ENCODE results near the gene MYLK4.
A peak's percentile ranks its signal among the peaks of the same experiment; 100 is the strongest.

Gene MYLK4

DNA sequence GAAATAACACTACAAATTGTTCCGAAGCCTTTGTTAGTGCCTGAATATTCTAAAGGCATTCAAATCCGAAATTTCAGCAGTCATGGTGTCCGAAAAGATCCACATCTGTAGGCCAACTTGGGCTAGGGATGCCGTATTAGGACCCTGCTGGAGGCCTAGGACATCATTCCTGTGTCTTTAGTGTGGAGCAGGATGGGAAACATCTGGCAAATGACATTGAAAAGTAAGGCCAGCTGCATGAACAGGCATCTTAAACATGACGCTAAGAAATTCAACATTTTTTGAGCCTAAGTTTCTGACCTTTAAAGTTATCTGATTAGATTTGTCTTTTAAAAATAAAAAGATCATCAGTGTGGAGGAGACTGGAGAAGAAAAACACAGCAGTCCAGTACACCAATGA is 91.3 kb downstream of the MYLK4 start:
- Histone ChIP-seq H4K20me1 (ENCODE audit: insufficient read depth, low read length, poor library complexity, severe bottlenecking) (no peaks in the 10 kb centered on the region), H3K4me3 (ENCODE audit: low read length, poor library complexity, severe bottlenecking) (no peak overlapping the region), H3K9ac (ENCODE audit: low read depth, low read length, poor library complexity, severe bottlenecking) (no peak overlapping the region), H3K9me3 (ENCODE audit: insufficient read depth, low read depth, low read length) (no peaks in the 10 kb centered on the region), H3F3A (ENCODE audit: low read depth) (no peaks in the 10 kb centered on the region), H3K79me2 (ENCODE audit: insufficient read depth, low read length) (no peaks in the 10 kb centered on the region), H3K4me1 (ENCODE audit: insufficient read depth, low read length, poor library complexity, severe bottlenecking) (peaks cover 6% of the 10 kb centered on the region), H3K4me2 (ENCODE audit: low read depth, low read length, poor library complexity, severe bottlenecking) (no peak overlapping the region), H3K36me3 (ENCODE audit: insufficient read depth, low read length) (no peaks in the 10 kb centered on the region), H3K9me2 (replicated peaks; ENCODE audit: low read depth, low read length) (no peaks in the 10 kb centered on the region), H3K27me3 (ENCODE audit: insufficient read depth, low read length, poor library complexity, severe bottlenecking) (no peaks in the 10 kb centered on the region), H2AFZ (ENCODE audit: low read length) (no peak overlapping the region)
- TF ChIP-seq, protein P1, sequence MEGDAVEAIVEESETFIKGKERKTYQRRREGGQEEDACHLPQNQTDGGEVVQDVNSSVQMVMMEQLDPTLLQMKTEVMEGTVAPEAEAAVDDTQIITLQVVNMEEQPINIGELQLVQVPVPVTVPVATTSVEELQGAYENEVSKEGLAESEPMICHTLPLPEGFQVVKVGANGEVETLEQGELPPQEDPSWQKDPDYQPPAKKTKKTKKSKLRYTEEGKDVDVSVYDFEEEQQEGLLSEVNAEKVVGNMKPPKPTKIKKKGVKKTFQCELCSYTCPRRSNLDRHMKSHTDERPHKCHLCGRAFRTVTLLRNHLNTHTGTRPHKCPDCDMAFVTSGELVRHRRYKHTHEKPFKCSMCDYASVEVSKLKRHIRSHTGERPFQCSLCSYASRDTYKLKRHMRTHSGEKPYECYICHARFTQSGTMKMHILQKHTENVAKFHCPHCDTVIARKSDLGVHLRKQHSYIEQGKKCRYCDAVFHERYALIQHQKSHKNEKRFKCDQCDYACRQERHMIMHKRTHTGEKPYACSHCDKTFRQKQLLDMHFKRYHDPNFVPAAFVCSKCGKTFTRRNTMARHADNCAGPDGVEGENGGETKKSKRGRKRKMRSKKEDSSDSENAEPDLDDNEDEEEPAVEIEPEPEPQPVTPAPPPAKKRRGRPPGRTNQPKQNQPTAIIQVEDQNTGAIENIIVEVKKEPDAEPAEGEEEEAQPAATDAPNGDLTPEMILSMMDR (conservative IDR thresholded peaks at IDR 0.05; ENCODE audit: low read length) = no peak
- TF ChIP-seq EZH2phosphoT487 (IDR thresholded peaks at IDR 0.05; ENCODE audit: borderline replicate concordance) = no peak

DNA sequence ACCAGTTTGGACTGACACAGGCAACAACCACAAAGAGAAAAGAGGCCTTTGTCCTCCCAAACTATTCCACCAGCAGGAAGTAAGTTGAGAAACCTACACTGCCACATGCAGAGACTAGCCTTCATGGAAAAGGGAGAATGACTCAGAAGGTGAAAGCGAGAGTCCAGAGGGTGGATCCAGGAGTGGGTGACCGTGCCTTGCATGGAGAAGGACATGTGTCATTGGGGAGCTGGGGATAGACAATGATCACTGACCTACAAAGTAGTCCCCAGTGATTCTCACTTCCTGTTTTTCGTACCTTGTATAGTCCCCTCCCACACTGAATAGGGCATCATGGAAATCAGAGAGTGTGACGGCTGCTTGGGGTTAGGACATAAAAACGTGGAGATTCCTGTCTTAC is 91.9 kb downstream of the MYLK4 start:
- Histone ChIP-seq H3K4me2 (ENCODE audit: low read depth, low read length, poor library complexity, severe bottlenecking) (no peak overlapping the region), H3K9me3 (ENCODE audit: insufficient read depth, low read depth, low read length) (no peaks in the 10 kb centered on the region), H3K9me2 (replicated peaks; ENCODE audit: low read depth, low read length) (no peaks in the 10 kb centered on the region), H3K27me3 (ENCODE audit: insufficient read depth, low read length, poor library complexity, severe bottlenecking) (no peaks in the 10 kb centered on the region), H3K36me3 (ENCODE audit: insufficient read depth, low read length) (no peaks in the 10 kb centered on the region), H2AFZ (ENCODE audit: low read length) (peak overlapping the region; percentile 65), H3F3A (ENCODE audit: low read depth) (no peaks in the 10 kb centered on the region), H3K79me2 (ENCODE audit: insufficient read depth, low read length) (no peaks in the 10 kb centered on the region), H3K4me1 (ENCODE audit: insufficient read depth, low read length, poor library complexity, severe bottlenecking) (peaks cover 6% of the 10 kb centered on the region), H4K20me1 (ENCODE audit: insufficient read depth, low read length, poor library complexity, severe bottlenecking) (no peaks in the 10 kb centered on the region), H3K9ac (ENCODE audit: low read depth, low read length, poor library complexity, severe bottlenecking) (no peak overlapping the region), H3K4me3 (ENCODE audit: low read length, poor library complexity, severe bottlenecking) (no peak overlapping the region)
- TF ChIP-seq, protein P1 (conservative IDR thresholded peaks at IDR 0.05; ENCODE audit: low read length) = no peak
- TF ChIP-seq EZH2phosphoT487 (IDR thresholded peaks at IDR 0.05; ENCODE audit: borderline replicate concordance) = no peak

DNA sequence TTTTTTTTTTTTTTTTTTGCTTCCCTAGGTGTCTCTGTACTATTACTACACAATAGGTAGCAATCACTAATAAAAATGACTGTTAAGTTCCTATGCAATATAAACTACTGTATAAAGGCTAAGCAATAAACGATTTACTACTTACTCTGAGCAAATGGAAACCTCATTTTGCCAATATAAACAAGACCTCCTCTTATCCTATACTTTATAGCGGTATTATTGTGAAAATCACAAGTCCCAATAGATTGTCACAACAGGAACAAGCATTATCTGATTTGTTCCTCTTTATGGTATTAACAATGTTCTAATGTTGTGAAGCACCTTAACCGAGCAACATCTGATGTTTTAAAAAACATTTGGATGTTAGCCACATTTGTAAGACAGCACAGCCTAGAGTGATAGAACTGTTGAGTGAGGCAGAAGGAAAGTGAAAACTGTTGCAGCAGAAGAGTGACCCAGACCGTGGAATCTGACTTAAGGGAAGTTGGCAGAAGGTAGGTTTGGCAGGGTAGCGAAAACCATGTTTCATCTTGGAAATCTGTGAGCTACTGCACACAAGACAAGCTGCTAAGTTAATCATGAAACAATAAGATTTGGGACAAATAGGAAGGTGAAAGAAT is 94.2 kb downstream of the MYLK4 start:
- Histone ChIP-seq H3K27me3 (ENCODE audit: insufficient read depth, low read length, poor library complexity, severe bottlenecking) (no peaks in the 10 kb centered on the region), H3K36me3 (ENCODE audit: insufficient read depth, low read length) (no peaks in the 10 kb centered on the region), H3K9me2 (replicated peaks; ENCODE audit: low read depth, low read length) (no peaks in the 10 kb centered on the region), H3K4me3 (ENCODE audit: low read length, poor library complexity, severe bottlenecking) (no peak overlapping the region), H3K4me2 (ENCODE audit: low read depth, low read length, poor library complexity, severe bottlenecking) (no peak overlapping the region), H3F3A (ENCODE audit: low read depth) (no peaks in the 10 kb centered on the region), H3K9ac (ENCODE audit: low read depth, low read length, poor library complexity, severe bottlenecking) (no peak overlapping the region), H3K9me3 (ENCODE audit: insufficient read depth, low read depth, low read length) (no peaks in the 10 kb centered on the region), H3K4me1 (ENCODE audit: insufficient read depth, low read length, poor library complexity, severe bottlenecking) (peaks cover 6% of the 10 kb centered on the region), H2AFZ (ENCODE audit: low read length) (no peak overlapping the region), H4K20me1 (ENCODE audit: insufficient read depth, low read length, poor library complexity, severe bottlenecking) (no peaks in the 10 kb centered on the region), H3K79me2 (ENCODE audit: insufficient read depth, low read length) (no peaks in the 10 kb centered on the region)
- no peak for TF ChIP-seq EZH2phosphoT487 (IDR thresholded peaks at IDR 0.05; ENCODE audit: borderline replicate concordance)
- TF ChIP-seq, protein P1 (conservative IDR thresholded peaks at IDR 0.05; ENCODE audit: low read length) = no peak

Data from Loucy (cell line).